Measurements from ENCODE around the gene LBX2.
A peak's percentile ranks its signal among the peaks of the same experiment; 100 is the strongest.

Gene LBX2

DNA sequence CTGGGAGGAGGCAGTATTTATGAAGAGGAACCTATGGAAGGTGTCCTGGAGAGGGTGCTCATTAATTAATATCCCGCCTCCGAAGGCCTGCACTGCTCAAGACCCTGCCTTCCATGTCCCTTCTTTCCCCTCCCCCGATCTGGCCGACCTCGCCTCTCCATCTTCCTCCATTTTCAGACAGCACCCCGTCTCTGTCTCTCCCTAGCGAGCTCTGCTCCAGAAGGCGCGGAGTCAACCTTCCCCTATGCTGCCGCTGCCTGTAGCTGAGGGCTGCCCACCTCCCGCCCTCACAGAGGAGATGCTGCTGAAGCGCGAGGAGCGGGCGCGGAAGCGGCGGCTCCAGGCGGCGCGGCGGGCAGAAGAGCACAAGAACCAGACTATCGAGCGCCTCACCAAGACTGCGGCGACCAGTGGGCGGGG is 42.3 kb downstream of the LBX2 start:
- DNase-seq (ENCODE audit: low read depth in 2 of 2) = no peak

DNA sequence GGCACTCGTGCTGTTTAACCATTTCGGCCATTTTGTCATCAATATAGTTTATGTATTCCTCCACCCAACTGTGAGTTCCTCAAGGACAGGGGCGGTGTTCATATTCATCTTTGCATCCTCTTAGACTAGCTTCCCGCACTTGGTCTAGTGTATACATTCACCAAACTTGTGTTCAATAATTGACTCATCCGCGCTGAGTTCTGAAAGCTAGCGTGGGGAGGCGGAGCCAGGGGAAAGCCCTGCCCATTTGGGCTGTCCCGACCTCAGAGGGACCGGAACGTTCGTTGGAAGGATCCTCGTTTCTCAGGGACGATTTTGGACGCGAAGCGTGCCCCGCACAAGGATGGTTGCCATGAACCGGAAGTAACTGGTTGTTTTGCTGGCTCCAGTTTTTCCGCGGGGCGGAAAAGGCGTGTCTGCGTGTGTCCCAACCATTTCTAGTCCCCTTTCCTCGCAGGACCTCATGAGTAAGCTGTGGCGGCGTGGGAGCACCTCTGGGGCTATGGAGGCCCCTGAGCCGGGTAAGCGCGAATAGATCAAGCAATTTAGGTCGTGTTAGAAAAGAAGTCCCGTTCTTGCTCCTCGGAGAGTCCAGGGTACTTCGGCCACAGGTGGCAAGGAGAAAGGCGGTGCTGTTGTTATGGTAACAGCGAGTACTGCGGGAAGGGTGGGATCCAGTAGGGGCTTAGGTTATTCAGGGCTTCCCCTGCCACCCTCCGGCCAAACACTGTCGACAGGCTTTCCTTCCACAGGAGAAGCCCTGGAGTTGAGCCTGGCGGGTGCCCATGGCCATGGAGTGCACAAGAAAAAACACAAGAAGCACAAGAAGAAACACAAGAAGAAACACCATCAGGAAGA is 44.5 kb downstream of the LBX2 start, which contains the start of gene INO80B:
INO80B (plus strand) TSS at position 434 of the 858 bp plus-strand sequence; CDS start at position 464, 30 bp downstream.
- DNase-seq (ENCODE audit: low read depth in 2 of 2) = peak; percentile 90 to 98

GRCh38 chr2:74450570-74451190 is 48.7 kb downstream of the LBX2 start:
- DNase-seq (ENCODE audit: low read depth in 2 of 2) = no peak

GRCh38 chr2:74448771-74449170 is 50.6 kb downstream of the LBX2 start:
- no peak for DNase-seq (ENCODE audit: low read depth in 2 of 2)

Measured in stimulated activated CD4-positive, alpha-beta T cell treated with anti-CD3 and anti-CD28 coated beads, Interleukin-1b, Interleukin-23, amount 100 ng/mL, for 4 hours (primary cell).